Fibroblast of villous mesenchyme (primary cell): Measurements from ENCODE around the gene FAM234B. TPM values are rescaled to one million over a fixed set of nuclear protein-coding genes. Genes with fewer than 3 reads are reported as not detected.
A peak's percentile ranks its signal among the peaks of the same experiment; 100 is the strongest.

Experiments
- DNase-seq: peaks from one replicate; pipeline ENCODE4 v3.0.0-alpha.2; 2010; ENCODE audit warnings: low read depth
- H3K4me3 ChIP-seq: 2 replicates; pipeline ENCODE4 v1.5.1; 2011; ENCODE audit warnings: low read depth, mild to moderate bottlenecking, low read length
- total RNA-seq: library from RNA; depleted of rRNA; stranded (reverse); fragments of >200 nt; gene quantifications from 2 replicates; pipeline ENCODE4 v1.2.3, GENCODE V29; 2012
- TF ChIP-seq, protein P1 (sequence below): IDR thresholded peaks from 2 replicates; pipeline ENCODE4 v1.5.1; 2012; ENCODE audit warnings: low read depth, mild to moderate bottlenecking, low read length; ENCODE audit not compliant: insufficient read depth

The FAM234B gene, protein sequence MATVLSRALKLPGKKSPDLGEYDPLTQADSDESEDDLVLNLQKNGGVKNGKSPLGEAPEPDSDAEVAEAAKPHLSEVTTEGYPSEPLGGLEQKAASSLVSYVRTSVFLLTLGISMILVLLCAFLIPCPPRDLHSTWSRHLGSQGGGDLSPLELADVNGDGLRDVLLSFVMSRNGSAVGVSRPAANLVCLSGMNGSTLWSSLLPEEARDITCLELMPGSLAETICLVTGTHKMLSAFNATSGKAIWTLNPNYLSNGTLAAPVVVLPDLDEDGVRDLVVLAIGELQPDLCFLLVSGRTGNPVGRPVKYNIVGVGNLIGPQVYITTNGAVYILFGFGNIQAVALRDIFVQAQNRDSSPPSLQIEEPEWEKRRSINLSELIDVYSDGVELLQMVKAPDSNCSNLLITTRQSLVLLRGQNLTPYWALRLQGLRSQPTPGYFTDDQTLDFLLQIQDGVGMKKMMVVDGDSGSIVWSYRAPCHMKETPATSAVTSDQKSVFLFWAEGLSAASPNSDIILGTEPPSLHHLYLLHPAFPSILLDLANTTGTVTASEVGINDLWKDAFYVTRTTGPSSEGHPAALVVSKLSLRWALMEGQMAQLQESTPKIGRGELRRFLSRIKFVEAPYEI
- 5.8 and 10.8 TPM in 2 replicates for total RNA-seq

DNA sequence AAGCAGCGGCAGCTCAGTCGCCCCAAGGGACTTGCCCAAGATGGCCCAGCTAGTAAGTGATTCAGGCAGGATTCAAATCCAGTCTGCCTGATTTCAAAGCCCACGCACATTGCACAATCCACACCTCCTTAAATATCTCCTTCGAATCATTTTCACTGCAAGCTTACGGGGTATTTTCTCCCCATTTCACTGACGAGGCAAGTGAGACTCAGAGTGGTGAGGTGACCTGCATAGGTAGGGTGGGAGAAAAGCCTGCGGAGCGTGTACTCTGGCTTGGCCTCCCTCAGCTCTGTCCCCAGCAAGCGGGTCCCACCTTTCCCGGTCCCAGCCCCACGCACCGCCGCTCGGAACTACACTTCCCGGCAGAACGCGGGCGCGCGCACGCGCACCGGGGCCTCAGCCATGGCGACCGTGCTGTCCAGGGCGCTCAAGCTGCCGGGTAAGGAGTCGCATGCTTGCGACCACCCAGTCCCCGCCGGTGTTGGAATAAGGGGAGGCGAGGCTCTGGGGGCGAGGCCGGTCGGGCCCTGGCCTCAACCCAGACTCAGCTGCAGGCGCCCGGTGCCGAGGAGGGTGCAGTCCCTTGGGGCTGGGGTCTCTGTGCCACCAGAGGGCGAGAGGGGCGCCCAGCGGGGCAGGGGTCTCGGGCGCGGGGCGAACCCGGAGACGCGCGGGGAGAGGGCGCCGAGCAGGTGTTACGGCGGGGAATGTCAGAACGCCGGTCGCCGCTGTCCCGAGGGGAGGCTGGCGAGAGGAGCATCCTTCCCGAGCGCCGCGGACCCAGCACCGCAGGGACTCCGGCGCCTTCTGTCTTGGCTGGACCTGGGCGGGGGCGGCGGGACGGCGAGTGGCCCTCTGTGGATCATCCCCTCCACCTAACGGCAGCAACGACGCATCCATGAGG lies at the start of gene FAM234B:
Gene FAM234B, plus strand, starts transcription at position 380 of the 904 bp plus-strand sequence. Its CDS starts 23 bp downstream, at position 403.
- TF ChIP-seq, protein P1, sequence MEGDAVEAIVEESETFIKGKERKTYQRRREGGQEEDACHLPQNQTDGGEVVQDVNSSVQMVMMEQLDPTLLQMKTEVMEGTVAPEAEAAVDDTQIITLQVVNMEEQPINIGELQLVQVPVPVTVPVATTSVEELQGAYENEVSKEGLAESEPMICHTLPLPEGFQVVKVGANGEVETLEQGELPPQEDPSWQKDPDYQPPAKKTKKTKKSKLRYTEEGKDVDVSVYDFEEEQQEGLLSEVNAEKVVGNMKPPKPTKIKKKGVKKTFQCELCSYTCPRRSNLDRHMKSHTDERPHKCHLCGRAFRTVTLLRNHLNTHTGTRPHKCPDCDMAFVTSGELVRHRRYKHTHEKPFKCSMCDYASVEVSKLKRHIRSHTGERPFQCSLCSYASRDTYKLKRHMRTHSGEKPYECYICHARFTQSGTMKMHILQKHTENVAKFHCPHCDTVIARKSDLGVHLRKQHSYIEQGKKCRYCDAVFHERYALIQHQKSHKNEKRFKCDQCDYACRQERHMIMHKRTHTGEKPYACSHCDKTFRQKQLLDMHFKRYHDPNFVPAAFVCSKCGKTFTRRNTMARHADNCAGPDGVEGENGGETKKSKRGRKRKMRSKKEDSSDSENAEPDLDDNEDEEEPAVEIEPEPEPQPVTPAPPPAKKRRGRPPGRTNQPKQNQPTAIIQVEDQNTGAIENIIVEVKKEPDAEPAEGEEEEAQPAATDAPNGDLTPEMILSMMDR: peak; percentile 13
- H3K4me3 ChIP-seq: peak within 1 kb of the TSS; percentile 98
- DNase-seq: peak; percentile 51

DNA sequence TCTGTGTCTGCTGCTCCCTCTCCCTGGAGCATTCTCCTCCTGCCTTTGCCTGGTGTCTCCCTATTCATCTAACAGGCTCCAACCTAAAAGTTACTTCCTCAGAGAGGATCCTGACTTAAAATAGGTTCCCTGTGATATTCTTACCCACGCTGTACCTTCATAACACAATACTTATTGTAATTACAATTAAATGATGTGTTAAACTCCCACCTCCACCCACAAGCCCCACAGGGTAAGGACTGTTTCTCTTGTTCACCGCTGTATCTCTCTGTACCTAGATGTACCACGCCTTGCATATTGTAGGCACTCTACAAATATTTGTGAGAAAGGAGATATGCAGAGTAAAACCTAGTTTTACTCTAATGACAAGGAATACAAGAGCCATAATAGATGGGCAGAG lies 49.1 kb upstream of the FAM234B start:
- DNase-seq: no peak
- TF ChIP-seq, protein P1: no peak
- H3K4me3 ChIP-seq: no peak overlapping the region

DNA sequence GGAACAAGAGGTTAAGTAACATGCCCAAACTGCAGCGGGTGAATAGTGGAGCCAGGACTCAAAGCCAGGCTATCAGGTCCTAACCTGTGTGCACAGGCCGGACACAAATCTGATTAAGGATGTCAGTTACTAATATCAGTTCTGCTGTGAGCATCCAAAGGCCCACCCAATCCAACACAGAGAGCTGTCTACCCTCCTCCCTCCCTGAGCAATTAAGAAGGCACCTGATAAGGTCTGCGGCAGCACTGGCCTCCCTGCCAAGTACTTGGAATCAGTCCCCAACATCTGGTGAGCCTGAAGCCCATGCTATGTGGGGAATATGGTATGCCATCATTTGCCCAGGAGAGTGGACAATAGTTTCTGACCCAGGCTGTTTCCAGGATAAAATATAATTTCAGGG lies 48.0 kb upstream of the FAM234B start:
- no peak overlapping the region for H3K4me3 ChIP-seq
- TF ChIP-seq, protein P1: no peak
- DNase-seq: no peak

DNA sequence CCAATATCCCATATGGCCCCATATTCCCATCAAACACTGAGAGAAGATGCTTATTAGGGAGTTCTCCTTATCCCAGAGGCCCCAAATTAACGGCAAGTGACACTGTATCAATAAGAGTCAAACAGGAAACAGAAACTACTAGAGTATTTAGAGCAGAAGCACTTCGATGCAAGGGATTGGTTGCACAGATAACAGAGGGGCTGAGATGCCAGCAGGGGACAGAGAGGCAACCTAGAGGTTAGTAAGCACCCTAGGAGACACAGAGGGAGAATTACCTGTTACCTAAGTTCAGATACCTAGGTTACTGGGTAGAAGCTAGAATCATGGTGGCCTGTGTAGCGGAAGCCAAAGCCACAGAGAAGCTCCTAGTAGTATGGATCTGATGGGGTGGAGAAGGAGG lies 47.0 kb upstream of the FAM234B start:
- no peak overlapping the region for H3K4me3 ChIP-seq

DNA sequence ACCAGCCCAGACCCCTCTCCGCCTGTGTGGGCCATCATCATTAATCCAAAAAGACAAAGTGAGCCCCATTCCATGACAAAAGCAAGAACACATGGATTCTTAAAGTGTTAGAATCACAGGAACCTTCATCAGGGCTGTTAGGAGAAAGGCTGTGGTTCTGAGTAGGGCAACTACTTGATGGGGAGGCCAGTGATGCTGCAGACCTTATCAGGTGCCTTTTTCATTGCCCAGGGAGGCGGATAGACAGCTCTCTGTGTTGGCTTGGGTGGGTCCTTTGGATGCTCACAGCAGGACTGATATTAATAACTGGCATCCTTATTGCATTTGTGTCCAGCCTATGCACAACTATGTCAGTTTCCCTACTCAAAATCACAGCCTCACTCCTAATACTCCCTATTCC lies 46.4 kb upstream of the FAM234B start:
- no peak for DNase-seq

More for the DNA sequence above, 47.0 kb upstream of the FAM234B start:
- TF ChIP-seq, protein P1: no peak
- DNase-seq: no peak

DNA sequence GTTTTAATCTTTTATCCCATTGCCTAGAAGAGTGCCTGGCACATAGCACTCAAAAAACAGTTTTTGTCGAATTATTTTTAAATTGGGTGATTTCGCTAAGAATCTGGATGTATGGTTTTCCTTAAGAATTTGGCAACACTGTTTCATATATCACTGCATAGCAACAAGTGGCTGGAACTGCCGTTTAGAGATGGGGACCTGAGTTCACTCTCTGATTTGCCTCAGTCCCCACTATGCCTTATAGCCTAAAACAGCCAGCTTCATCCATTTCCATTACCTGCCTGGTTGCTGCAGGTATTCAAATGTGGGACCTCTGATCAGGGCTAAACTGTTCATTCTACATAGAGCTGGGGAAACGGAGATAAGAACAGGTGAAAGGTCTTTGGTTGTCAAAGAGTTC lies 45.9 kb upstream of the FAM234B start:
- TF ChIP-seq, protein P1: no peak
- no peak for DNase-seq
- H3K4me3 ChIP-seq: peak overlapping the region; percentile 2

More for the DNA sequence above, 46.4 kb upstream of the FAM234B start:
- H3K4me3 ChIP-seq: peak overlapping the region; percentile 2
- TF ChIP-seq, protein P1: no peak
